Vagina (tissue), 2 donors: ENCODE results near the gene KIF16B.

ENCODE experiments used
- POLR2A ChIP-seq, 2 donors: fragments of 450-650 bp; IDR thresholded peaks; one replicate each; pipeline ENCODE4 v1.6.1; 2017; ENCODE audit warnings: antibody characterized with exemption in 2 of 2, mild to moderate bottlenecking in 2 of 2, moderate library complexity in 2 of 2
- POLR2AphosphoS5 ChIP-seq, 2 donors: sonication (generic); formaldehyde crosslinking; IDR thresholded peaks; one replicate each; pipeline ENCODE4 v1.9.0; 2017; ENCODE audit warnings: antibody characterized with exemption in 2 of 2, mild to moderate bottlenecking in 2 of 2, low read depth in 1 of 2; ENCODE audit not compliant: insufficient read depth in 1 of 2
- TF ChIP-seq, protein P1 (sequence below), 3 experiments: fragments of 450-650 bp in 2 of 3; fragments of 200-600 bp in 1 of 3; sonication (generic) in 1 of 3; IDR thresholded peaks; one replicate each; pipeline ENCODE4 v1.5.1; 2017 to 2019; ENCODE audit warnings: antibody characterized with exemption in 3 of 3, mild to moderate bottlenecking in 2 of 3, moderate library complexity in 2 of 3

DNA sequence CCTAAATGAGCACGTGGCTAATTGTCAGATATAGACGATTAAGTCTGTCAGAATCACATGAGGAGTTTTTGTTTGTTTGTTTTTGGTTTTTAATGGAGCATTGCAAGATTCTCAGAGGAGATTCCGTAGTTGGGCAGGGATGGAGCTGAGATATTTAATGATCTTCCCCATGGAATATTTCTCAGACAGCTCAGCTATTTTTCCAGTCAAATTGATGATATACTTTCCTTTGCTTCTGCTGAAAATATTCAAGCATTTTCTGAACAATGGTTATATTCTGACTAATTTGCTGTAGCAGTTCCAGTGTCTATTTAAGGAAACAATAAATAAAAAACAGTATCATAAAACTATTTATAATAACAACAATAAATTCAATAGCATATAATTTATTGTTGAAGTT, 348.4 kb downstream of the KIF16B start:
- TF ChIP-seq, protein P1, sequence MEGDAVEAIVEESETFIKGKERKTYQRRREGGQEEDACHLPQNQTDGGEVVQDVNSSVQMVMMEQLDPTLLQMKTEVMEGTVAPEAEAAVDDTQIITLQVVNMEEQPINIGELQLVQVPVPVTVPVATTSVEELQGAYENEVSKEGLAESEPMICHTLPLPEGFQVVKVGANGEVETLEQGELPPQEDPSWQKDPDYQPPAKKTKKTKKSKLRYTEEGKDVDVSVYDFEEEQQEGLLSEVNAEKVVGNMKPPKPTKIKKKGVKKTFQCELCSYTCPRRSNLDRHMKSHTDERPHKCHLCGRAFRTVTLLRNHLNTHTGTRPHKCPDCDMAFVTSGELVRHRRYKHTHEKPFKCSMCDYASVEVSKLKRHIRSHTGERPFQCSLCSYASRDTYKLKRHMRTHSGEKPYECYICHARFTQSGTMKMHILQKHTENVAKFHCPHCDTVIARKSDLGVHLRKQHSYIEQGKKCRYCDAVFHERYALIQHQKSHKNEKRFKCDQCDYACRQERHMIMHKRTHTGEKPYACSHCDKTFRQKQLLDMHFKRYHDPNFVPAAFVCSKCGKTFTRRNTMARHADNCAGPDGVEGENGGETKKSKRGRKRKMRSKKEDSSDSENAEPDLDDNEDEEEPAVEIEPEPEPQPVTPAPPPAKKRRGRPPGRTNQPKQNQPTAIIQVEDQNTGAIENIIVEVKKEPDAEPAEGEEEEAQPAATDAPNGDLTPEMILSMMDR (IDR thresholded peaks at IDR 0.05) = no peak
- TF ChIP-seq POLR2A (IDR thresholded peaks at IDR 0.05) (no peak), POLR2AphosphoS5 (IDR thresholded peaks at IDR 0.05; ENCODE audit: insufficient read depth in 1 of 2, low read depth in 1 of 2) (no peak)
